Gastrocnemius medialis (tissue), 4 donors: ENCODE results near the gene PDE4B. TPM values are rescaled to one million over a fixed set of nuclear protein-coding genes. Genes with fewer than 3 reads are reported as not detected.
A peak's percentile ranks its signal among the peaks of the same experiment; 100 is the strongest.

Source experiments
- ATAC-seq, 2 donors: fragments of 150-250 bp; one replicate each; pipeline ENCODE4 v1.9.1; 2016
- DNase-seq, 2 donors: peaks; one replicate each; pipeline ENCODE4 v3.0.0-alpha.2; 2019
- H3K27ac ChIP-seq, 4 donors: fragments of 200-600 bp; sonication (generic); 1 replicate in 1 of 4; 2 replicates in 3 of 4; pipeline ENCODE4 v1.5.1; 2016 to 2018; ENCODE audit warnings: mild to moderate bottlenecking in 2 of 4, moderate library complexity in 1 of 4
- H3K27me3 ChIP-seq, 3 donors: fragments of 200-600 bp; sonication (generic) in 2 of 3; 1 replicate in 1 of 3; 2 replicates in 2 of 3; pipeline versions ENCODE4 v1.5.1 to v1.6.0; 2016 to 2019; ENCODE audit warnings: mild to moderate bottlenecking in 1 of 3, moderate library complexity in 1 of 3
- H3K36me3 ChIP-seq, 2 donors: fragments of 200-600 bp; sonication (generic) in 1 of 2; one replicate each; pipeline ENCODE4 v1.5.1; 2017 to 2018
- H3K4me1 ChIP-seq, 2 donors: fragments of 200-600 bp; sonication (generic) in 1 of 2; one replicate each; pipeline ENCODE4 v1.5.1; 2016 to 2017; ENCODE audit warnings: mild to moderate bottlenecking in 2 of 2
- H3K4me3 ChIP-seq, 4 donors: fragments of 200-600 bp; sonication (generic) in 3 of 4; 1 replicate in 1 of 4; 2 replicates in 3 of 4; pipeline ENCODE4 v1.5.1; 2016 to 2019; ENCODE audit warnings: mild to moderate bottlenecking in 2 of 4
- H3K9me3 ChIP-seq, 3 donors: fragments of 200-600 bp; sonication (generic) in 2 of 3; 1 replicate in 1 of 3; 2 replicates in 2 of 3; pipeline ENCODE4 v1.5.1; 2016 to 2019
- CTCF ChIP-seq, 5 experiments: fragments of 450-650 bp in 3 of 5; fragments of 200-600 bp in 2 of 5; sonication (generic) in 2 of 5; IDR thresholded peaks in 4 of 5; conservative IDR thresholded peaks in 1 of 5; 1 replicate in 4 of 5; 2 replicates in 1 of 5; pipeline ENCODE4 v1.5.1; 2016 to 2019; ENCODE audit warnings: antibody characterized with exemption in 5 of 5, mild to moderate bottlenecking in 3 of 5, moderate library complexity in 3 of 5
- POLR2A ChIP-seq, 2 donors: fragments of 450-650 bp; IDR thresholded peaks; one replicate each; pipeline ENCODE4 v1.6.1; 2017; ENCODE audit warnings: antibody characterized with exemption in 2 of 2, mild to moderate bottlenecking in 2 of 2, moderate library complexity in 2 of 2
- in situ Hi-C, 4 donors: fragments of 200-750 bp; cut with MboI; loops; one replicate each; pipeline versions ENCODE4 v1.15.0 to v1.8.0; 2017; ENCODE audit warnings: low sequenced_read_pairs in 4 of 4
- intact Hi-C: fragments of 100-400 bp; cut with DNase I; formaldehyde crosslinking; loops from one replicate; pipeline ENCODE4 v1.15.1; 2023; ENCODE audit warnings: low total_unique reads
- total RNA-seq, 4 donors: library from RNA; depleted of rRNA; stranded (reverse); fragments of >200 nt; gene quantifications; one replicate each; pipeline versions ENCODE4 v1.1.0 to v1.2.3, GENCODE V29; 2016

Gene PDE4B
- total RNA-seq, 4 donors from 2014 or later = 4.5 to 8.5 (median 7.9) TPM

GRCh38 chr1:66352792-66353191, 560.1 kb downstream of the PDE4B start:
- DNase-seq = no peak
- Histone ChIP-seq H3K4me3 (peak overlapping the region in 1 of 4 donors; percentile 30), H3K4me1 (peaks cover 67 to 97% of the 10 kb centered on the region in 2 donors), H3K27me3 (no peaks in the 10 kb centered on the region), H3K9me3 (no peaks in the 10 kb centered on the region), H3K27ac (peak overlapping the region; percentile 70 to 83 (median 78)), H3K36me3 (no peaks in the 10 kb centered on the region)
- no peak for TF ChIP-seq POLR2A (IDR thresholded peaks at IDR 0.05)
- TF ChIP-seq CTCF (IDR thresholded peaks at IDR 0.05 in 4 of 5, conservative IDR thresholded peaks at IDR 0.05 in 1 of 5) = no peak
- no peak for ATAC-seq
- intact Hi-C loops (loop anchor here (5.0 kb wide), 1 partner anchor 95 kb away; no protein-coding TSS in a partner anchor), in situ Hi-C loops (loop anchor here in 1 of 4 donors (5.0 kb wide), 1 partner anchor 85 kb away; no protein-coding TSS in a partner anchor)

GRCh38 chr1:66353257-66353656, 560.6 kb downstream of the PDE4B start:
- TF ChIP-seq CTCF (IDR thresholded peaks at IDR 0.05 in 4 of 5, conservative IDR thresholded peaks at IDR 0.05 in 1 of 5) (no peak), POLR2A (IDR thresholded peaks at IDR 0.05) (no peak)
- in situ Hi-C loops (loop anchor here in 1 of 4 donors (5.0 kb wide), 1 partner anchor 86 kb away; no protein-coding TSS in a partner anchor), intact Hi-C loops (loop anchor here (5.0 kb wide), 1 partner anchor 94 kb away; no protein-coding TSS in a partner anchor)
- Histone ChIP-seq H3K4me1 (peaks cover 63 to 97% of the 10 kb centered on the region in 2 donors), H3K36me3 (no peaks in the 10 kb centered on the region), H3K27me3 (no peaks in the 10 kb centered on the region), H3K4me3 (peak overlapping the region in 1 of 4 donors; percentile 30), H3K9me3 (no peaks in the 10 kb centered on the region), H3K27ac (peak overlapping the region; percentile 70 to 83 (median 78))
- ATAC-seq (peak in 1 of 2 donors; percentile 9), DNase-seq (no peak)

- Histone ChIP-seq H3K36me3 (no peaks in the 10 kb centered on the region), H3K4me1 (peaks cover 58 to 96% of the 10 kb centered on the region in 2 donors), H3K9me3 (no peaks in the 10 kb centered on the region), H3K27ac (peak overlapping the region; percentile 37 to 83 (median 78)), H3K4me3 (peak overlapping the region in 3 of 4 donors; percentile 2 to 30 (median 7)), H3K27me3 (no peaks in the 10 kb centered on the region)
- no peak for DNase-seq
- no peak for ATAC-seq
- TF ChIP-seq CTCF (IDR thresholded peaks at IDR 0.05 in 4 of 5, conservative IDR thresholded peaks at IDR 0.05 in 1 of 5) (no peak), POLR2A (IDR thresholded peaks at IDR 0.05) (no peak)
- intact Hi-C loops = loop anchor here (5.0 kb wide), 1 partner anchor 93 kb away; no protein-coding TSS in a partner anchor
- in situ Hi-C loops = loop anchor here in 1 of 4 donors (5.0 kb wide), 1 partner anchor 87 kb away; no protein-coding TSS in a partner anchor
Observed at GRCh38 chr1:66354311-66355201, 561.9 kb downstream of the PDE4B start.

GRCh38 chr1:66355756-66356155, 563.1 kb downstream of the PDE4B start:
- DNase-seq (no peak), ATAC-seq (no peak)
- TF ChIP-seq POLR2A (IDR thresholded peaks at IDR 0.05) (no peak), CTCF (IDR thresholded peaks at IDR 0.05 in 4 of 5, conservative IDR thresholded peaks at IDR 0.05 in 1 of 5) (no peak)
- peak overlapping the region; percentile 5 to 83 (median 54) for H3K27ac ChIP-seq
- H3K27me3 ChIP-seq = no peaks in the 10 kb centered on the region
- no peaks in the 10 kb centered on the region for H3K36me3 ChIP-seq
- no peaks in the 10 kb centered on the region for H3K9me3 ChIP-seq
- in situ Hi-C loops (no loop called here), intact Hi-C loops (no loop called here)
- H3K4me3 ChIP-seq = no peak overlapping the region
- peaks cover 53 to 94% of the 10 kb centered on the region in 2 donors for H3K4me1 ChIP-seq
